GM12874 (cell line): Measurements from ENCODE around the gene CACNA2D3.

ENCODE experiments used
- CTCF ChIP-seq: IDR thresholded peaks from 2 replicates; pipeline ENCODE4 v1.5.1; 2011; ENCODE audit warnings: low read depth, mild to moderate bottlenecking, control low read depth, low read length, moderate library complexity; ENCODE audit not compliant: insufficient read depth

Gene CACNA2D3

DNA sequence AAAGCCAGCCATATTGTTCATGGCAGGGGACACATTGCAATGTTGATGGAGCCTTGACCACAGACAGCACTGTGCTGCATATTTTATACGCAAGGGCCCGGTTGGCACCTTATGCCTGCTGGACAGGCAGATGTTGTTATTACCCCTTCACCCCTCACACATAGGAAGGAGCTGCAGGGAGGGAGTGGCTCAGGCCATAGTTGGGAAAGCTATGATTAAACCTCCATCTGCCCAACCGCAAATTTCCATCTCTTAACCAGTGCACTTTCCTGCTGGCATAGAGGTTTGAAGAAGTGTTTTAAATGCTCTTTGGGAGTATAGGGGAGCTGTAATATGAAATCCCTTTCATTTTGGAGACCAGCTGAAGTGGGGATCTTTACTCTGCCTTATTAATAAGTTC is 224.7 kb downstream of the CACNA2D3 start:
- no peak for TF ChIP-seq CTCF

- TF ChIP-seq CTCF, result no peak
Measured at GRCh38 chr3:54347933-54348332, 225.6 kb downstream of the CACNA2D3 start.

DNA sequence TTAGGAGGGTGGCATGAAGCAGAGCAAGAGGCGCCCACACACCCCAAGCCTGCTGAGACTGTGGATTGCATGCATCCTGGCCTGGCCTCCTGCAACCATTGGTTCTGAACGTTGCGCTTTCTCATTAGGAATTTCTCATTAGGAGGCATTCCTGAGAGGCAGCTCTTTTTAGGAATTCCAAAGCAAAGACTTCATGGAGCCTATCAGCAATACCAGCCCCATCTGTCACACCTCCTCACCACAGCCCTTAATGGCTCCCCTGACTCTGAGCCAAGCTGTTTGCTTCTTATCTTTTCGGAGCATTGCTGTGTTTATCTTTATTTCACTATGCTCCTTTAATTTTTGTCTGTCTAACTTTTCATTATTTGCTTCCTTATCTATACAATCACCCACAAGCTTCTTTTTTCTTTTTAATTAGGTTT is 226.9 kb downstream of the CACNA2D3 start:
- no peak for TF ChIP-seq CTCF

DNA sequence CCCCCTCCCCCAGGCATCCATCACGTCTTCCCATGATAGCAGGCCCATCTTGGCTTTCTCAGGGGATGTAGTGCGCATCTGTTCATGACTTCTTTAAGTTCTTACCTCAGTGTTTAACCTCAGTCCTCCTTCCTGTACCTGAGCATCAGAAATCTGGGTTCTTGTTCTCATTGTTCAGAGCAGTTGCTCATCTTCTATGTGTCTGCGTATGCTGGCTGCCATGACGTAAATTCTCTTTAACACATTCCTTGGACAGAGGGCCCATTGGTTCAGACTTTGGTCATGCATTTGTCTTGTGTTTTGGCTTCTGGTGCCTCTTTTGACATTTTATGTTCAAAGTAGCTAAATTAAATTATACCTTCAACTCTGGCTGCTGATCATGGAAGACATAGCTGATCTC is 227.3 kb downstream of the CACNA2D3 start:
- TF ChIP-seq CTCF, result no peak

GRCh38 chr3:54353546-54353945 is 231.2 kb downstream of the CACNA2D3 start:
- TF ChIP-seq CTCF, result no peak

DNA sequence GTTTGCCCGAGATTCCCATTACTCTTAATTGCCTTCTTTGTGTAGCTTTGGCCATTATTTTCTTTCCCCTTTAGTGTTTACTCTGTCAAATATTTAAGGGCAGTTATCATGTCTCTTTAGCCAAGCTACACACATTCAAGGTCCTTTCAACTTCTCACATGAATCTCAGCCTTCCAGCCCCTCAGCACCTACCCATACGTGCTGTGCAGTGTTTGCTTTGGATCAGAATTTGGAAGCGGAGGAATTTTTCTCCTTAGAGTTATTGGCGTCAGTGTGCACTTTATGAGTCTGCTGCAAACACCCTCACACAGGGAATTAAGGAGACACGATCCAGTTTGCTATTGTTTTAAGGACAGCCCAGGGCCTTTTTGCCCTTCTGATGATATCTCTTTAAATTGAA is 231.6 kb downstream of the CACNA2D3 start:
- TF ChIP-seq CTCF, result no peak

DNA sequence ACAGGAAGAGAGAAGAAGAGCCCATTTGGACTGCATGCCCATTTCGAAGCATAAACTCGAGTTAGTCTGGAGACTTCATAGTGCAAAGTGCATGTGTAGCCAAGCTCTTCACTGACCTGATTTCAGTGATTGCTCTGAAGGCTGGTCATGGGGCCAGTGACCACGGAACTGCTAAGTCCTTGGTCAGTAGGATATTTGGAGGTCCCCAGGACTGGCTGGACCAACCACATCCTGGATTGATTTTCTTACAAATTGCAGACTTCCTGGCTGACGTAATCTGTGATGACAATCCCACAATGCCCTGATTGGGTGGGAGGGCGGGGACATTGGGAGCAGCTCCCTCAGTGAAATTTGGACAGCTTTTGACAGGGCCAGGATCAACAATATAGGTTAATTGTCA is 233.4 kb downstream of the CACNA2D3 start:
- no peak for TF ChIP-seq CTCF
